Peyer's patch (tissue), 4 donors: ENCODE measurements around the gene IL34. TPM values are rescaled to one million over a fixed set of nuclear protein-coding genes. Genes with fewer than 3 reads are reported as not detected.
"Not testable (repeated sequence)": the region's sequence is repeated elsewhere in the genome, so short reads cannot be mapped to it uniquely, and the experiment has no call there.

ENCODE experiments used
- DNase-seq, 3 donors: peaks; one replicate each; pipeline ENCODE4 v3.0.0-alpha.2; 2017 to 2019
- H3K27ac ChIP-seq, 4 donors: fragments of 200-600 bp; sonication (generic); one replicate each; pipeline ENCODE4 v1.5.1; 2016 to 2019
- H3K27me3 ChIP-seq, 2 donors: fragments of 200-600 bp; sonication (generic); one replicate each; pipeline ENCODE4 v1.5.1; 2019
- H3K36me3 ChIP-seq, 3 donors: fragments of 200-600 bp; sonication (generic); one replicate each; pipeline ENCODE4 v1.5.1; 2016 to 2019
- H3K4me1 ChIP-seq, 4 donors: fragments of 200-600 bp; sonication (generic); one replicate each; pipeline ENCODE4 v1.5.1; 2016 to 2019
- H3K4me3 ChIP-seq, 4 donors: fragments of 200-600 bp; sonication (generic); 1 replicate in 3 of 4; 2 replicates in 1 of 4; pipeline ENCODE4 v1.5.1; 2016 to 2019; ENCODE audit warnings: mild to moderate bottlenecking in 1 of 4
- H3K9me3 ChIP-seq, 4 donors: fragments of 200-600 bp; sonication (generic); one replicate each; pipeline ENCODE4 v1.5.1; 2016 to 2019; ENCODE audit warnings: mild to moderate bottlenecking in 1 of 4
- CTCF ChIP-seq, 6 experiments: fragments of 450-650 bp in 4 of 6; fragments of 200-600 bp in 2 of 6; sonication (generic) in 1 of 6; IDR thresholded peaks; one replicate each; pipeline ENCODE4 v1.5.1; 2017 to 2019; ENCODE audit warnings: antibody characterized with exemption in 6 of 6, mild to moderate bottlenecking in 3 of 6, moderate library complexity in 1 of 6
- POLR2A ChIP-seq, 2 donors: fragments of 450-650 bp; IDR thresholded peaks; one replicate each; pipeline ENCODE4 v1.5.1; 2017; ENCODE audit warnings: antibody characterized with exemption in 2 of 2, mild to moderate bottlenecking in 2 of 2, moderate library complexity in 2 of 2
- total RNA-seq, 4 donors: library from RNA; depleted of rRNA; stranded (reverse); fragments of >200 nt; gene quantifications; one replicate each; pipeline ENCODE4 v1.1.0, GENCODE V29; 2016

The IL34 gene
- total RNA-seq, 4 donors from 2014 or later = 1.6 to 23.1 (median 2.6) TPM

- no peak for TF ChIP-seq POLR2A (IDR thresholded peaks at IDR 0.05)
- TF ChIP-seq CTCF (IDR thresholded peaks at IDR 0.05) = no peak
- H3K9me3 ChIP-seq = no peaks in the 10 kb centered on the region
- no peak overlapping the region for H3K4me3 ChIP-seq
- no peak overlapping the region for H3K27ac ChIP-seq
- no peaks in the 10 kb centered on the region for H3K36me3 ChIP-seq
- H3K27me3 ChIP-seq = no peaks in the 10 kb centered on the region
- H3K4me1 ChIP-seq = no peaks in the 10 kb centered on the region
- no peak for DNase-seq
Observed at GRCh38 chr16:70615945-70616344, 30.4 kb upstream of the IL34 start.

GRCh38 chr16:70621864-70622263 lies 24.5 kb upstream of the IL34 start:
- not testable (repeated sequence) for H3K36me3 ChIP-seq, H3K4me1 ChIP-seq, H3K4me3 ChIP-seq, H3K27ac ChIP-seq, H3K9me3 ChIP-seq, H3K27me3 ChIP-seq, DNase-seq

GRCh38 chr16:70627696-70628095 lies 18.7 kb upstream of the IL34 start:
- Histone ChIP-seq H3K27ac (no peak overlapping the region), H3K4me1 (no peaks in the 10 kb centered on the region), H3K9me3 (no peaks in the 10 kb centered on the region), H3K4me3 (no peak overlapping the region), H3K27me3 (no peaks in the 10 kb centered on the region), H3K36me3 (no peaks in the 10 kb centered on the region)
- no peak for DNase-seq
- no peak for TF ChIP-seq CTCF (IDR thresholded peaks at IDR 0.05)

GRCh38 chr16:70630960-70631745 lies 15.2 kb upstream of the IL34 start:
- no peaks in the 10 kb centered on the region for H3K9me3 ChIP-seq
- no peak for DNase-seq
- no peaks in the 10 kb centered on the region for H3K4me1 ChIP-seq
- H3K27ac ChIP-seq = peak overlapping the region in 1 of 4 donors; percentile 18
- H3K4me3 ChIP-seq = no peak overlapping the region
- no peaks in the 10 kb centered on the region for H3K36me3 ChIP-seq
- H3K27me3 ChIP-seq = no peaks in the 10 kb centered on the region
- no peak for TF ChIP-seq CTCF (IDR thresholded peaks at IDR 0.05)
- no peak for TF ChIP-seq POLR2A (IDR thresholded peaks at IDR 0.05)

GRCh38 chr16:70632273-70632672 lies 14.1 kb upstream of the IL34 start:
- Histone ChIP-seq H3K27ac (no peak overlapping the region), H3K9me3 (no peaks in the 10 kb centered on the region), H3K27me3 (no peaks in the 10 kb centered on the region), H3K4me3 (no peak overlapping the region), H3K4me1 (no peaks in the 10 kb centered on the region), H3K36me3 (no peaks in the 10 kb centered on the region)
- no peak for TF ChIP-seq CTCF (IDR thresholded peaks at IDR 0.05)
- TF ChIP-seq POLR2A (IDR thresholded peaks at IDR 0.05) = no peak
- no peak for DNase-seq

- not testable (repeated sequence) for H3K36me3 ChIP-seq, H3K4me1 ChIP-seq, H3K27ac ChIP-seq, H3K27me3 ChIP-seq, DNase-seq, H3K4me3 ChIP-seq, H3K9me3 ChIP-seq
Observed at GRCh38 chr16:70633617-70634016, 12.7 kb upstream of the IL34 start.

- Histone ChIP-seq H3K27me3 (no peaks in the 10 kb centered on the region), H3K36me3 (no peaks in the 10 kb centered on the region), H3K9me3 (no peaks in the 10 kb centered on the region), H3K27ac (peak overlapping the region in 2 of 4 donors; percentile 28 to 33), H3K4me3 (no peak overlapping the region), H3K4me1 (peaks cover 0 to 6% (median 0%) of the 10 kb centered on the region in 4 donors)
- no peak for DNase-seq
- no peak for TF ChIP-seq CTCF (IDR thresholded peaks at IDR 0.05)
- TF ChIP-seq POLR2A (IDR thresholded peaks at IDR 0.05) = no peak
Observed at GRCh38 chr16:70634861-70635260, 11.5 kb upstream of the IL34 start.
